GM19468 (cell line): ENCODE results near the gene SLC9A4.

Source experiments
- ATAC-seq: cut with Tn5 transposase; IDR thresholded peaks from one replicate; pipeline ENCODE4 v1.9.1; 2021; ENCODE audit warnings: mild to moderate bottlenecking, moderate library complexity, moderate number of reproducible peaks; ENCODE audit not compliant: unreplicated experiment; ENCODE audit errors: extremely low read depth

The SLC9A4 gene

DNA sequence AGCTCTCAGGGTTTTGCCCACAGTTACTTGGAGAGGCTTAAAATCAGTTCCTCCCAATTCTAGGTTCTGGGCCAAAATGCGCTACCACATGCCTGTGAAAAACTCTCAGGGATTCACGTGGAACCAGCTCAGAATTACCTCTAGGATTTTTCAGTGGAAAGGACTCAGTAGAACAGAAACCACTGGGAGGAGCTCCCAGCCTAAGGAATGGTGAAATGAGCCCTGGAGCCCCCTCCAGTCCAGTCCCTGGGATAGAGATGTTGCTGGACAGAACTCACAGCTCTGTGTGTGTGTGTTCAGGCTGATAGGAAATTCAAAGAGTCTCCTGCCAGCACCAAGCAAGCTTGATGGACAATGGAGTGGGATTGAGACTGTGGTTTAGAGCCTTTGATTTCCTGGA is 21.1 kb upstream of the SLC9A4 start:
- no peak for ATAC-seq

DNA sequence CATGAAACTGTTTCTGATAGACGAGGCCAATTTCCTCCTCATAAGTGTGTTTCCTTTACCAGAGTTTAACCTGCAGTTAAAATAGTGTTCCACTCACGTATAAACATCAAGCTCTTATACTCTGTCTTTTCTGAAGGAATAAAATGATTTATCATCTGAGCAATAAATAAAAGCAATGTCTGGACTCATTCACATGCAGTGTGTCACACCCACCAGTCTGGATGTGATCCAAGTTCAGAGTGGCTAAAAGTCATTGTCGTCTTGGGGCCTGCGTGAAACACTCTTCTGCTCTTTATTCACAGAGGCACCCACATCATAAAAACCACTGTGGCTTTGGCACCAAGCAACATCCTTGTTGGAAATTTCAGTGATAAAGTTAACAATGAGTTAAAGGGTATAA is 19.5 kb upstream of the SLC9A4 start:
- ATAC-seq = no peak

DNA sequence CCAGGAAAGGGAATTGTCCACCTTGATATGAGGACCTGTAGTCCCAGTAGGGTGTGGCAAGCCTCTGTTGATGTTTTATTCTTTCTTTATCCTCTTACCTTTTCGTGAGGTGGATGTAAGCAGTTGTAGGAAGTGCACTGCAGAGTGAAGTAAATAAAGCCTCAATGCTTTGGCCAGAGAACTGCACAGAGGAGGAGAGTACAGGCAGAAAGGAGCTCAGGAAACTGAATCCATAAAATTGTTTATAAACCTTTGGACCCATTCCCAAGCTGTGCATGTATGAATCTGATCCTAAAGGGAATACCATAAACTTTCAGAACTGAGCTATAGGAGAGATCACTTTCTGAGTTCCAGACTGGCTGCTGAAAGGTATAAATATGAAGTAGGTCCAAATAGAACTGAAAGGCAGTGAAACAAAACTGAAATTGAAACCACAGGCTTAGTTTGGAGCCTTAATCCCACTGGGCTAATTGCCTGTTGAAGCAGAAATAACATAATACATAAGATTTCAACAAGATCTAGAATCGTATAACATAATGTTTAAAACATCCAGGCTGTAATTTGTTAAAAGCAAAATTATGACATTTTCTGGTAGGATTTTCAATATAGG is 17.9 kb upstream of the SLC9A4 start:
- ATAC-seq = no peak

DNA sequence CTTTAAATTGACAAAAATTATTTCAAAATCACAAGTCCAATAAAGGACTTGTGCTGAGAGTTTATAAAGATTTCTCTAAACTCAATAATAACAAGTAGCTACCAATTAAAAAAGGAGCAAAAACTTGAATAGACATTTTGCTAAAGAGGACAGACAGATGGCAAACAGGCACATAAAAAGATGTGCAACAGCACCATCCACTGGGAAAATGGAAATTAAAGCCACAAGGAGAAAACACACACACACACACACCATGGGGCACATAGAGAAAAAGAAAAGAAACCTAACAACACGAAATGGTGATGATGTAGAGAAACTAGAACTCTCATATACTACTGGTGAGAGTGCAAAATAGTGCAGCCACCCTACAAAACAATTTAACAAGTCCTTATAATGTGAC is 12.6 kb upstream of the SLC9A4 start:
- no peak for ATAC-seq

DNA sequence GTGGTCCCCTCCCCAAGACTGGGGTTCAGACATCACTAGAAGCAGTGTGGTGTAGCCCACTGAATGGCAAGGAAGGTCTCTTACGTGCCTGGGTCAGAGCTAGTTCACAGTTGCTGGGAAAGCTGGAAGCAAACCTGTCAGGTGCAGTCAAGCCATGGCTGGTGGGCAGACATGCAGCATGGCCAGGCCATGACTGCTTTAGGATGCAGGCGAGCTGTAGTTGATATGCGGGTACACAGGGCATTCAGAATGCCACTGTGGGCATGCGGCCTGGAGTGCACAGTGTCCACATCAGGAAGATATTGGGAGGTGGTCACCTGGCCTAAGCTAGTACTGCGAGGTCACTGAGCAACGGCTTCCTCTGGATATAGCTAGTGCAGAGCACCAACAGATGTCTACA is 11.8 kb upstream of the SLC9A4 start:
- no peak for ATAC-seq

DNA sequence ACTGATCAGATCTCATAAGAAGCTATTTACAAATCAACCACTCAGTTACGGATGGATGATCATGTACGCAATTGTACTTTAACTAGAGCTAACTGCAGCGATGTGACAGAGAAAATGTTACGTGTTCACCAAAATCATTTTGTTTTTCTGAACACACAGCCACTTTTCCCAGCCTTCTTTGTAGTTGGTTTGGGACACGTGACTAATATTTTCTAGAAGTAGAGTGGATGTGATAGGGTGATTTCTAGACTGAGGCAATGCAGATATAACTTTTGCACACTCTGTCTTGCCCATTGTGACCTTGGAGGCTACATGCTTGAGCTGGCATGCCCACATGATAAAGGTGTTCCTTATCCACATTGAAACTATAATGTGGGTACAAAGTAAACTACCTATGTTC is 9.9 kb upstream of the SLC9A4 start:
- ATAC-seq = no peak

DNA sequence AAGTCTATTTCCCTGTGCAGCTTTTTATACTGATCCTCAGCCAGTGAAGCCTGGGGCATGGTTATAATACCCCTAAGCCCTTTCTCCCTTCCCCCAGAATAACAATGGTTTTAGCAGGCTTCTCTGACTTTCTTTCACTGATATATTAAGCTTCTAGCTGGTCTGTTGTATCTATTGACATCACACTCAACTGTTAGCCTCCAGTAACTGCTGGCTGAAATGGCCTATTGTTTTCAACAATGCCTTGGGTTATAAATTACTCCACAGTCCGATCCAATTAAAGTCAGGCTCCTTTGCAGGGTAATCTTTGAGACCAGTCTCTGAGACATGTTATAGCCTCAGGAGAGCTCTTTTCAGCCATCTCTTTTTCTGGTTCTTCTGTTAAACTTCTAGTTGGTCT is 2.9 kb upstream of the SLC9A4 start:
- ATAC-seq = no peak

DNA sequence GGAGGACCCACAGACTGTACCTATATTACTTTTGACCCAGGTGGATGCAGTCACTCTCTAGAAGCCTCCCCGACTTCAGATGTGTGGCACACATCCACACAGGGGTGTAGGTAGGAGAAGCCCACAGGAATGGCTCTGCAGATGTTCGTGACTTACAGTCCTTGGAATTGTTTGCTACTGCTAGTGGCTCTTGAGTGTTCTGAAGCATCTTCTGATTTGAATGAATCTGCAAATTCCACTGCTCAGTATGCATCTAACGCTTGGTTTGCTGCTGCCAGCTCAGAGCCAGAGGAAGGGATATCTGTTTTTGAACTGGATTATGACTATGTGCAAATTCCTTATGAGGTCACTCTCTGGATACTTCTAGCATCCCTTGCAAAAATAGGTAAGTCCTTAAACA is 605 bp downstream of the SLC9A4 start:
- ATAC-seq = no peak

DNA sequence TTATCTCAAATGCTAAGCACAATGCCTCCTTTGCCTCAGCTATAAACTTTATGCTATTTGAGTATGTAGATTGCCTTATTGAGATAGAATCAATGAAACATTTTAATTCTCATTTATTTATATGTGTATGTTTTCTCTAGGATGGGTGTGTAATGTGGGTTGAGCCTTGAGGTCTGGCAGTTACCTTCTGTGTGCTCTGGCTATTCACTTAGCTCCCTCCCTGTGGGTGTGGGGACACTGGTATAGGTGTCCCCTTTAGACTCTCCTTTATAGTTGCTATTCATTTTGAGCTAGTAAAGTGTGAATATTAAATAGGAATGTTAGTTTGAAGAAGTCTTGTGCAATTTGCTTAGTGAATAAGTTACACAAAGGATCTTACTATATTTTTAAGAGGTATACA is 1.8 kb downstream of the SLC9A4 start:
- no peak for ATAC-seq

DNA sequence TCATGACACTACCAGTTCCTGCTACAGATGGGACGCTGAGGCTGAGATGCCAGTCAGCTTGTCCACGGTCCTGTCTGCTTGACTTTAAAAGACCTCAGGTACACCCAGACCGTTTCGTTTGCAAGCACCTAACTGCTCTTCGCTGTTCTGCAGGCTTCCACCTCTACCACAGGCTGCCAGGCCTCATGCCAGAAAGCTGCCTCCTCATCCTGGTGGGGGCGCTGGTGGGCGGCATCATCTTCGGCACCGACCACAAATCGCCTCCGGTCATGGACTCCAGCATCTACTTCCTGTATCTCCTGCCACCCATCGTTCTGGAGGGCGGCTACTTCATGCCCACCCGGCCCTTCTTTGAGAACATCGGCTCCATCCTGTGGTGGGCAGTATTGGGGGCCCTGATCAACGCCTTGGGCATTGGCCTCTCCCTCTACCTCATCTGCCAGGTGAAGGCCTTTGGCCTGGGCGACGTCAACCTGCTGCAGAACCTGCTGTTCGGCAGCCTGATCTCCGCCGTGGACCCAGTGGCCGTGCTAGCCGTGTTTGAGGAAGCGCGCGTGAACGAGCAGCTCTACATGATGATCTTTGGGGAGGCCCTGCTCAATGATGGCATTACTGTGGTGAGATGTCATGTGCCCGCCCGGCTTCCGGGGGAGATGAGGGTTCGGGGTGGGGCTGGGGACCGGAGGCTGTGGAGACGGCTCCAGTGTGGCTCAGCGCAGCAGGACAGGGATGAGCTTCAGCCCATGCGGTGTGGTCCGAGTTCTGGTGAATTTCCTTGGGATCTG is 5.9 kb downstream of the SLC9A4 start:
- no peak for ATAC-seq

DNA sequence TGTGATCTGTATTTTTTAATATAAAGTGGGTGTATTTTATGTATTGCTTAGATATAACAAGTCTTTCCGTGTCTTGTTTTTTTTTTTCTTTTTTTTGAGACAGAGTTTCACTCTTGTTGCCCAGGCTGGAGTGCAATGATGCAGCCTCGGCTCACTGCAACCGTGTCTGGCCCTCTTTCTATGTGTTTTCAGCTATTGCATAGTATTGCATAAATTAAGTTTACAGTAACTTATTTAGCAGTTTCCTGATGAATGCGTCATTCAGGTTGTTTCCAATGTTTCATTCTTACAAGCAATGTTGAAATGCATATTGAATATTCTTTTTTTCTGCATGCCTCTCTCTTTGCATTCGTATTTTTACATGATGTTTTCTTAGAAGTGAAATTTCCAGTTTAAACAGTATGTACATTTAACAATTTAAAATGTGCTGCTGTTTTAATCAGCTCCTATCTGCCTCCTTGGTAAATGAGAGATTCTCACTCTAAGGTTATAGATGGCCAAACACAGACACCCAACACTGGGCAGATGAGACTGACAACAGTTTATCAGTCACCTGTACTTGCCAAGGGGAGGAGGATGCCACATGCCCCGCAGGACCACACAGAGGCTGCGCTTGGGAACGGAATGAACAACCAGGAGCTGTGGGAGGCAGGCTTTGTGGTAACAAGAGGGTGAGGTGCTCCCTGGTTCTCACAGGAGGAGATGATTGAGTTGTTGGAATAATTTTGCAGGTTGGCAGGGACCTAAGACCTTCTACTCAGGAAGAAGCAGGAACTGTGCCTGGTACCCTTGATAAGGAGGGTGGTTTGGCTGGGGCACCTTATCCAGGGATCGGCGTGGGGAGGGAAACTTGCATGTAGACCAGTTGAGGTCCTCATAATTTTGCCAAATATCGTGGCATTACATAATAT is 7.5 kb downstream of the SLC9A4 start:
- ATAC-seq = no peak

DNA sequence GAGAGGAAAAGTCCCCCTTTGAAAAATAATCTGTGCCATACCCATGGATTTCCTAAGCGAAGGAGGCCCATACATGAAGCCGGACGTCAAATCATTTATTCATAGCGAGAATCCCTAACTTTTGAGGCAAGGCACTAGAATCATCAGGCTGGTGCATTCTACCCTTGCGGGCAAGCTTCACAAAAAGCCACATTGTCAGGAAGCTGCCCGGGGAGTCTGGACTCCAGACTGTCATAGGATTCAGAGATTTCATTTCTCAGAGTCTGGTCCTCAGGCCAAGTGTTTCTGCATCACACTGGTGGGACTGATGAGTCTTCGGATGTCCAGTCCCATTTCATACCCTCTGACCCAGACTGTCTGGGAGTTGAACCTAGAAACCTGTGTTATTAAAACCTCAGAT is 8.9 kb downstream of the SLC9A4 start:
- no peak for ATAC-seq

DNA sequence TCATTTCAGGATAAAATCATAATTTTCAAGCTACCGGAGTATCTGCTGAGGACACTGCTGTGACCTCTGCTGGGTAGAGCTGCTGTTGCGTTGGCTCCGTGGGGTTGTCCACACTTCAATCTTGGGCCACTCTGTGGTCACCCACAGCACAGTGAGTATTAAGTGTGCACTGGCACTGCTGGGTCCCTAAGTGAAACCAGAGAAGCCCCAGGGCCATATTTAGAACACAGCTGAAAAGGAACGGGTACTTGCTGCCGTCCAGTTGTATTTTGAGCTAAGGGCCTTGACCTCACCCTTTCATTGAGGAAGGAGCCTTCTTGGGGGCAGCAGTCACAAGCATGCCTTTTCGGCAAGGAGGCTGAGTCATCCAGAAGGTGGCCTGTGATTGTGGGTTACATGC is 10.1 kb downstream of the SLC9A4 start:
- ATAC-seq = no peak

DNA sequence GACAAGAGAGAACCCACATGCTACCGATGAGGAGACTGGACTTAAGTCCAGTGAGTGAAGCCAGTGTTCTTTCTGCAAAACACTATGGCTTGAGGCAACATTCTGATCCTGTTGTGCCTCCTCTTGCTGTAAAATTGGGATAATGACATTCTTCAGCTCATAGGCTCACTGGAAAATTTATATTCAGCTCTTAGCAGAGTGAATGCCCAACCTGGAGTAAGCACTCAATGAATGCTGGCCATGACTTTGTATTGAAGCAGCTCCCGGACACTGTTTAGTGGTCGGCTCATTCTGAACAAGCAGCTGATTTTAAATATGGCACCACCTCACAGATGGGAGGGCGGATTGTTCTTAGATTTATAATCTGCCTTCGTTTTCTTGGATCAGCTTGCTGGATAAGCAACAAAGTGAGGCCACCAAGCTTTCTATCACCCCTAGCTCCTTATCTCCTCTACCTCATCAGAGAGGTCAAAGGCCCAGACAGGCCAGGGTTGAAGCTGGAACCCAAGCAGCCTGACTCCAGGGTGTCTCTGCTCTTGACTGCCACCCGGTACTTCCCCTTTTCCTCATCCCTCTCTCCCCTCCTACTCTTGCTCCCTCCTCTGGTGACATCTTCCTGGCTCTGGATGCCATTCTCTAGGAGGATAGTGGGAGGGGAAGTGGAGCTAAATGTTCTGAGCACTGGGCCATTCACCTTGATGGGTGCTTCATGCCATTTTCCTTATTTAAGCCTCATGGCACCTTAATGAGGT is 11.5 kb downstream of the SLC9A4 start:
- ATAC-seq = no peak

DNA sequence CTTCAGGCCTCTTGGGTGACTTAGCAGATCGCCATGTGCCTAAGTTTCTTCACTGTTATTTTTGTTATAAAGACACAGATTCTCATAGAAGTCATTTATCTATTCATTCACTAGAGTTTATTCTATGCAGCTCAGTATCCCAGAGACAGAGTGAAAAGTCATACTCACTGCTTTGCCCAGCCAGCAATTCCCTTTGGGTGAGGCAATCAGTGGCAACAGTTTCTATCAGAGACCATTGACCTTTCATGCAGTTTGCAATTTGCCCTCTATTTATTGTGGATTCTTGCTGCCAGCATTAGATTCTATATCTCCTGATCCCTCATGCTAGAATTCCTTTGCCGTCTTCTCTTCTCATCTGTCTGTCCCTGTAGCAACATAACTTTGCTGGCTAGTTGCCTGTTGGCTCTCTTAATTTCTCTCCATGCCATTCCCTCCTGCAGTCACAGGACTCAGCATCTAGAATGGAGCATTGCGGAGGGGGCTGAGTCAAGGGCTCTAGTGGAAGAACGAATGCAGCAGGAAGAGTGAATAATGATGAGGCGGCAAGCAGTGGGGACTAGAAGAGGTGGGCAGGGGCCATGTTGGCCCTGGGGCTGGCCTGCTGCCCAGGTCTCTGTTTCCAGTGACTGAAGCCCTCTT is 12.2 kb downstream of the SLC9A4 start:
- ATAC-seq = no peak

DNA sequence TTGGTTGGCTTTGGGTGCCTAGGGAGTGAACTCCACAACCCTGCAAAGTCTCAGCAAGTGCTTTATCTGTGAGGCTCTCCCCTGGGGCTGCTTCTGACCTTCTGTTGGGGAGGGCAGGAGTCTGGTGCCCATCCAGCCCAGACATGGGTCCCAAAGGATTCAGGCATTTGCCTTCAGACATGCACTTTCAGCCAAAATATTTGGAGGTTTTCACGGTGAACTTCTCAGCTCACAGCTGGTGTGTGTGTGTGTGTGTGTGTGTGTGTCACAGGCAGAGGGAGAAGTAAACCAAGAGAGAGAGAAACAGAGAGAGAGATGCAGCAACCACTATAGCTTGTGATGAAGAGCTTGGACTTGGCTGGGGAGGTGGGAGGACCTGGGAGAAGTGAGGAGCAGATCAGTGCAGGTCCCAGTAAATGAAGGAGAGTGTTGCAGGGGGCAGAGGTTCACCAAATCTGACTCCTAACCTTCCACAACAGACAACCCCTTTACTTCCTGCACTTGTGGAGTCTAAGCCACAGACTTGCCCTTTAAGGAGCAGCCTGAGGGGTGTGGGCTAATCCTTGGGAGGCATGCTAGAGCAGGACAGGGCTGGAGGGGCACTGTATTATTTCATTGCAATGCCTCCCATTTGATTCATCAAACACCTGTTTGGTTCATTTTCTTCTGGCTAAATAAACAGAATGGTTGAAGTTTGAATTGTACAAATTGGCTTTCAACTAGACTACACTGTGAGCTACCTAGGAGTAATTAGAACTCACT is 14.1 kb downstream of the SLC9A4 start:
- ATAC-seq = no peak

DNA sequence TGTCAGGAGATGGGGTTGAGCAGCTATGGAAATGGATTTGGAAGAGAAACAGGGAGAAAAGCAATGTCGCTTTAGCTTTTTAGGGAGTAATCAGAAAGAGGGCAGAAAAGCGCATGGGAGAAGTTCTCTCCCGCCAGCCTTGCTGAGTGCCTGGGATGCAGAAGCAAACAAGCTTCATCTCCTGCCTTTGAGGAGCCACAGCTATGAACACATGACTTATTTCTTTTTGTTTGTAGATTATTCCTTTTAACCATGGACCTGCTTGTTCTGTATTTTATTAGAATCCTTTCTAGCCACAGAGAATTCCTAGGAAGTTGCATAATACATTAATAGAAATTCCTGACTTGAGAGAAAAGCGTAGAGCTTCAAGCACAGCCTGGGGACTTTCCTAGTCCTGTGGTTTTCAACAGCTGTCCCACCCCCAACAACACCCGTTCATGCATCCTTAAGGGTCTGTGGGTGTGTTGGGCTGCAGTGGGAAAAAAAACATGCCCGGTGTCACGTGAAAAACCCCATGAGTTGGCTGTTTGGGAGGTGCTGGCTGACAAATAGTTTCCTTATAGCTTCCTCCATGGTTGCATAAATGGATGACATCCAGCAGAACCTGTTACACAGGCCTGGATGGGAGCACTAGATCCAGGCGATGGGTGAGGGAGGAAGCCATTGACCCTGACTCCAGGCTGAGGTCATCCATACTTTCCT is 14.9 kb downstream of the SLC9A4 start:
- ATAC-seq = no peak

DNA sequence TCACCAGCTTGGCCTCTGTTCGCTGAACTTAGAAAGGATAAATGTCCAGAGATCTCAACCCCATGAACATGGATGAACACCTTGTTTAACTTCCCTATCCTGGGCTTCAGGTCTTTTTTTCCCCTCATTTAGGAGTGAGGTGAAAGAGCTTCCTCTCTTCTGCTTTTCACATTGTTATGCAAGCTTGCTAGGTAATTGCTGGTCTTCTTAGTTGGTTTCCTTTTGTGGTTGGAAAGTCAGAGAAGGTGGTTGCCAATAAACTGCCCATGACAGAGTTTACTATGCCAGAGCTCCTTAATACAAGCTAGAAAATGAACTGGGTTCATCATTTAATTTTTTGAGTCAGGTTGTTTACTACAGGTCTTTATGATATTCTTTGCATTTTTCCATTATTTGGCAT is 16.6 kb downstream of the SLC9A4 start:
- no peak for ATAC-seq

DNA sequence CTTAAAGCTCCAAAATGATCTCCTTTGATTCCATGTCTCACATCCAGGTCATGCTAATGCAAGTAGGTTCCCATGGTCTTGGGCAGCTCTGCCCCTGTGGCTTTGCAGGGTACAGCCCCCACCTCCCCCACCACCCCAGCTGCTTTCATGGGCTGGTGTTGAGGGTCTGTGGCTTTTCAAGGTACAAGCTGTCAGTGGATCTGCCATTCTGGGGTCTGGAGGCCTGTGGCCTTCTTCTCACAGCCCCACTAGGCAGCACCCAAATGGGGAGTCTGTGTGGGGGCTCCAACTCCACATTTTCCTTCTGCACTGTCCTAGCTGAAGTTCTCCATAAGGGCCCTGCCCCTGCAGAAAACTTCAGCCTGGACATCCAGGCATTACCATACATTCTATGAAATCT is 19.0 kb downstream of the SLC9A4 start:
- no peak for ATAC-seq
